K562 (cell line): ENCODE results near the gene DHX58.

Source experiments
- ARHGAP35 ChIP-seq: fragments of 450-650 bp; IDR thresholded peaks from 2 replicates; pipeline ENCODE4 v1.6.1; 2018; ENCODE audit not compliant: partially characterized antibody
- JUND ChIP-seq, 2 experiments: IDR thresholded peaks; 2 replicates in 1 of 2; 3 replicates in 1 of 2; pipeline ENCODE4 v1.6.1; 2011; ENCODE audit warnings: borderline replicate concordance in 2 of 2, low read depth in 2 of 2, low read length in 2 of 2, improper control_type of control experiment in 1 of 2, missing biosample characterization in 1 of 2, missing genetic modification characterization in 1 of 2, missing genetic modification reagents in 1 of 2
- NCOR1 ChIP-seq: fragments of 450-650 bp; IDR thresholded peaks from 2 replicates; pipeline ENCODE4 v1.6.1; 2016; ENCODE audit warnings: mild to moderate bottlenecking, moderate library complexity
- PRDM10 ChIP-seq: fragments of 450-650 bp; IDR thresholded peaks from 2 replicates; pipeline ENCODE4 v1.6.1; 2018; ENCODE audit not compliant: partially characterized antibody
- TAL1 ChIP-seq: fragments of 450-650 bp; IDR thresholded peaks from 2 replicates; pipeline ENCODE4 v1.6.1; 2016; ENCODE audit warnings: mild to moderate bottlenecking
- ZNF282 ChIP-seq: sonication (generic); formaldehyde crosslinking; IDR thresholded peaks from 2 replicates; pipeline ENCODE4 v1.8.1; 2023; ENCODE audit warnings: missing genetic modification reagents
- ZNF316 ChIP-seq: fragments of 450-650 bp; IDR thresholded peaks from 2 replicates; pipeline ENCODE4 v1.6.1; 2016
- TF ChIP-seq, protein P1 (sequence below), 3 experiments: IDR thresholded peaks in 2 of 3; conservative IDR thresholded peaks in 1 of 3; 2 replicates each; pipeline ENCODE4 v1.5.1; 2011 to 2012; ENCODE audit warnings: low read length in 3 of 3, mild to moderate bottlenecking in 3 of 3, control low read depth in 2 of 3, improper control_type of control experiment in 1 of 3, inconsistent platforms in 1 of 3, low read depth in 1 of 3, mixed read lengths in 1 of 3, moderate library complexity in 1 of 3; ENCODE audit not compliant: insufficient read depth in 2 of 3
- TF ChIP-seq, protein P2 (sequence below): sonication (generic); formaldehyde crosslinking; IDR thresholded peaks from 2 replicates; pipeline ENCODE4 v1.8.1; 2022; ENCODE audit warnings: missing genetic modification reagents

DNA sequence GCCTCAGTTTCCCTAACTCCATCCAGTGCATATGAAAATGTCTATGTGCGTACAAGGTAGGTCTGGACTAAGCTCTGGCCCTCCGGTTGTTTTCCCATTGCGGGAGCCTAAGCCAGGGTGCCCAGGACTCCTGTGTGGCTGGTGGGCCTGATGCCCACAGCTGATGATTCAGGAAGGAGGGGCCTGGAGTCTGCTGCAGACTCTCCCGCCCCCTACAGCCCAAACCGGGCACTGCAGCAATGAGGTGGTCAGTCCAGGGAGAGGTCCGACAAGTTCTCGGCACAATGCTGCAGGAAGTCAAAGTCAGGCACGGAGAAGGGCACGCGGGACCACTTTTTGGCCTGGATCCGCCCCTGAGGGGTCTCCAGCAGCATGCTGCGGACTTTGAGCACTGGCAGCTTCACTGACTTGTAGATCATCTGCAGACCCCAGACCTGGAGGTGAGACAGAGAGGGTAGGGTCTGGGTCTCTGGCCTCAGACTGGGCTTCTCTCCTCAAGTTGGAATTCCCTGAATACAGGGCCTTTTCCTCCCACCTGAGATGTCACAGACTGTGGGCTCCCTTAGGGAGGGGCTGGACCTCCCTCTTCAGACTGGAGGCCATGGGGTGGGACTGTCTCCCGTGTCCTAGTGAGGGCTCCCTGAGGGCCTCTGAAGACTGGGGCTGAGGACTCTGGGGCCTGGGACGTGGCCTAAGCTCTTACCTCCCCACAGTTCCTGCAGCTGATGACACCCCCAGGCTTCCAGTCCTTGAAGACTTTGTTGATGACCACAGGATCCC lies 10.8 kb downstream of the DHX58 start:
- TF ChIP-seq, protein P1, sequence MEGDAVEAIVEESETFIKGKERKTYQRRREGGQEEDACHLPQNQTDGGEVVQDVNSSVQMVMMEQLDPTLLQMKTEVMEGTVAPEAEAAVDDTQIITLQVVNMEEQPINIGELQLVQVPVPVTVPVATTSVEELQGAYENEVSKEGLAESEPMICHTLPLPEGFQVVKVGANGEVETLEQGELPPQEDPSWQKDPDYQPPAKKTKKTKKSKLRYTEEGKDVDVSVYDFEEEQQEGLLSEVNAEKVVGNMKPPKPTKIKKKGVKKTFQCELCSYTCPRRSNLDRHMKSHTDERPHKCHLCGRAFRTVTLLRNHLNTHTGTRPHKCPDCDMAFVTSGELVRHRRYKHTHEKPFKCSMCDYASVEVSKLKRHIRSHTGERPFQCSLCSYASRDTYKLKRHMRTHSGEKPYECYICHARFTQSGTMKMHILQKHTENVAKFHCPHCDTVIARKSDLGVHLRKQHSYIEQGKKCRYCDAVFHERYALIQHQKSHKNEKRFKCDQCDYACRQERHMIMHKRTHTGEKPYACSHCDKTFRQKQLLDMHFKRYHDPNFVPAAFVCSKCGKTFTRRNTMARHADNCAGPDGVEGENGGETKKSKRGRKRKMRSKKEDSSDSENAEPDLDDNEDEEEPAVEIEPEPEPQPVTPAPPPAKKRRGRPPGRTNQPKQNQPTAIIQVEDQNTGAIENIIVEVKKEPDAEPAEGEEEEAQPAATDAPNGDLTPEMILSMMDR (IDR thresholded peaks at IDR 0.05 in 2 of 3, conservative IDR thresholded peaks at IDR 0.05 in 1 of 3; ENCODE audit: insufficient read depth in 2 of 3, low read depth in 1 of 3, low read length in 3 of 3) = peak; percentile 92 to 98 (median 94)
- TF ChIP-seq ZNF282 (CRISPR knock-in tag) (no peak), ZNF316 (no peak), PRDM10 (no peak), ARHGAP35 (no peak), JUND (IDR thresholded peaks at IDR 0.05; ENCODE audit: borderline replicate concordance, low read depth, low read length) (no peak), JUND (tag; IDR thresholded peaks at IDR 0.05; ENCODE audit: borderline replicate concordance, low read depth, low read length) (peak; percentile 24; the same call in 1 of the 3 replicates), NCOR1 (no peak), TAL1 (no peak)
- TF ChIP-seq, protein P2, sequence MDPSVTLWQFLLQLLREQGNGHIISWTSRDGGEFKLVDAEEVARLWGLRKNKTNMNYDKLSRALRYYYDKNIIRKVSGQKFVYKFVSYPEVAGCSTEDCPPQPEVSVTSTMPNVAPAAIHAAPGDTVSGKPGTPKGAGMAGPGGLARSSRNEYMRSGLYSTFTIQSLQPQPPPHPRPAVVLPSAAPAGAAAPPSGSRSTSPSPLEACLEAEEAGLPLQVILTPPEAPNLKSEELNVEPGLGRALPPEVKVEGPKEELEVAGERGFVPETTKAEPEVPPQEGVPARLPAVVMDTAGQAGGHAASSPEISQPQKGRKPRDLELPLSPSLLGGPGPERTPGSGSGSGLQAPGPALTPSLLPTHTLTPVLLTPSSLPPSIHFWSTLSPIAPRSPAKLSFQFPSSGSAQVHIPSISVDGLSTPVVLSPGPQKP = no peak
